Measurements from ENCODE around the gene DOK5.

GRCh38 chr20:54491506-54491905 is 16.1 kb downstream of the DOK5 start:
- TF ChIP-seq CTCF (IDR thresholded peaks at IDR 0.05; ENCODE audit: control extremely low read depth in 1 of 3, insufficient read depth in 1 of 3, low read depth in 1 of 3, low read length in 3 of 3) = no peak
- TF ChIP-seq USF2 (IDR thresholded peaks at IDR 0.05; ENCODE audit: low read length) = no peak
- no peak for TF ChIP-seq TCF12 (IDR thresholded peaks at IDR 0.05; ENCODE audit: low read depth, low read length)
- no peak for TF ChIP-seq POLR2A (IDR thresholded peaks at IDR 0.05; ENCODE audit: control extremely low read depth in 1 of 2, low read depth in 2 of 2, low read length in 2 of 2)
